SK-N-SH treated with all-trans-retinoic acid at 6 μM for 48 hours (cell line): ENCODE data around the gene LPCAT3.
"Not testable (repeated sequence)": the region's sequence is repeated elsewhere in the genome, so short reads cannot be mapped to it uniquely, and the experiment has no call there.

Experiments used
- OSR1 ChIP-seq: fragments of 250-450 bp; sonication (Bioruptor Pico); IDR thresholded peaks from 2 replicates; pipeline ENCODE4 v1.8.0; 2022; ENCODE audit warnings: moderate library complexity, mild to moderate bottlenecking, inconsistent platforms
- ZFP30 ChIP-seq: fragments of 450-650 bp; formaldehyde crosslinking; IDR thresholded peaks from 2 replicates; pipeline ENCODE4 v1.5.0; 2022; ENCODE audit warnings: mild to moderate bottlenecking, moderate library complexity

GRCh38 chr12:7049445-7049951 is 31.2 kb upstream of the LPCAT3 start:
- TF ChIP-seq ZFP30 (CRISPR knock-in tag); OSR1: not testable (repeated sequence)
